ENCODE measurements around the gene NTRK3.

Gene NTRK3

DNA sequence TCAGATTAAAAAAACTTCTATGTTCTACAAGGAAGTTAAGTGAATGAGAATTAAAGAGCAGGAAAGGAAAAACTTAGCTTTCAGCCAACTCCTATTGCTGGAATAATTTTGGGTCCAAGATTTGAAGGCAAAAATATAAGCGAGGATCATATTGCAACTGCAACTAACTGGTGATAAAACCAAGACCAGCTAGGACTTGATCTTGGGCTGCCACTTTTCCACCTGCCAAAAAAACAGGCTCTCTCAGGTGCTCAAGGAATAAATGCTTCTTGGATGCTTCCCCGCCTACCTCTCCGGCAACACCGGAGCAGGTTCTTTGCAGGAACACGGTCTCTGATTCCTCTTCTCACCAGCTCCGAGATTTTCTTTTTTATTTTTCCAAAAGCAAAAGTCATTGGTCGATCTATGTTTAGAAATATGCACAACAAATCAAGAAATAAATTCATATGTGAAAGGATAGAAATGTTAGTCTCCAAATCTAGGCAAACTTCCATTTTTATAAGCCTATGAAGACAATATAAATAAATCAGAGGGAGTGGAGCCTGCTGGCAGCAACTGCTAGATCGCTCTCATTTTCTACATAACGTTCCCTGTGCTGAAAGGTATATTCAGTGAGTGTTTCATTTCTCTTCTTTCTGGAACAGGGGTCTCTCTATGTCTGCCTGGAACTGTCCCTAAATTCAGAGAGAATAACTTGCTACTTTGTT, 241.9 kb downstream of the NTRK3 start:
- H3K79me2 ChIP-seq (ENCODE audit: low read length), result no peaks in the 10 kb centered on the region
- H3K4me1 ChIP-seq (ENCODE audit: low read length), result no peaks in the 10 kb centered on the region
- TF ChIP-seq, protein P1, sequence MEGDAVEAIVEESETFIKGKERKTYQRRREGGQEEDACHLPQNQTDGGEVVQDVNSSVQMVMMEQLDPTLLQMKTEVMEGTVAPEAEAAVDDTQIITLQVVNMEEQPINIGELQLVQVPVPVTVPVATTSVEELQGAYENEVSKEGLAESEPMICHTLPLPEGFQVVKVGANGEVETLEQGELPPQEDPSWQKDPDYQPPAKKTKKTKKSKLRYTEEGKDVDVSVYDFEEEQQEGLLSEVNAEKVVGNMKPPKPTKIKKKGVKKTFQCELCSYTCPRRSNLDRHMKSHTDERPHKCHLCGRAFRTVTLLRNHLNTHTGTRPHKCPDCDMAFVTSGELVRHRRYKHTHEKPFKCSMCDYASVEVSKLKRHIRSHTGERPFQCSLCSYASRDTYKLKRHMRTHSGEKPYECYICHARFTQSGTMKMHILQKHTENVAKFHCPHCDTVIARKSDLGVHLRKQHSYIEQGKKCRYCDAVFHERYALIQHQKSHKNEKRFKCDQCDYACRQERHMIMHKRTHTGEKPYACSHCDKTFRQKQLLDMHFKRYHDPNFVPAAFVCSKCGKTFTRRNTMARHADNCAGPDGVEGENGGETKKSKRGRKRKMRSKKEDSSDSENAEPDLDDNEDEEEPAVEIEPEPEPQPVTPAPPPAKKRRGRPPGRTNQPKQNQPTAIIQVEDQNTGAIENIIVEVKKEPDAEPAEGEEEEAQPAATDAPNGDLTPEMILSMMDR (IDR thresholded peaks at IDR 0.05; ENCODE audit: low read depth, low read length), result no peak
- TF ChIP-seq EZH2phosphoT487 (IDR thresholded peaks at IDR 0.05; ENCODE audit: low read depth), result no peak
- H3K9me3 ChIP-seq (ENCODE audit: insufficient read depth, low read length), result no peaks in the 10 kb centered on the region
- H3K36me3 ChIP-seq (replicated peaks; ENCODE audit: low read depth, low read length), result no peaks in the 10 kb centered on the region
- no peak overlapping the region for H2AFZ ChIP-seq (ENCODE audit: low read depth, low read length)
- no peak overlapping the region for H3K4me3 ChIP-seq (ENCODE audit: low read length)
- H3K27ac ChIP-seq (ENCODE audit: low read length), result no peak overlapping the region
- no peaks in the 10 kb centered on the region for H4K20me1 ChIP-seq (ENCODE audit: insufficient read depth, low read length)
- peaks cover 25% of the 10 kb centered on the region for H3K27me3 ChIP-seq (ENCODE audit: low read depth, low read length)
- no peak overlapping the region for H3K9ac ChIP-seq (ENCODE audit: low read length)
- H3K4me2 ChIP-seq (ENCODE audit: low read length), result no peak overlapping the region

DNA sequence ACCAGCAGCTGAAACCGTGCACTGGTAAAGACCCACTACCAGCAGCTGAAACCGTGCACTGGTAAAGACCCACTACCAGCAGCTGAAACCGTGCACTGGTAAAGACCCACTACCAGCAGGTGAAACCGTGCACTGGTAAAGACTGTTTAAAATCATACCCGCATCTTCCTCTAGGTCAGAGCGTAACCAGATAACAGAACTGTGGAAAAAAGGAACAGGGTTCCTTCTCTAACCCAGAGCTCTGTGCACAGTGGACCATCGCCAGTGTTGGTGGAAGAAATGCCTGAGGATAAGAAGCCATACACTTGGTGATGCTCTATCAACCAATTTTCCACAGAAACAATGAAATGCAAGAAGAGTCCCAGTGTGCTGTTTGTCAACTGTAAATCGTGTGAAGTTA, 243.4 kb downstream of the NTRK3 start:
- Histone ChIP-seq H3K4me1 (ENCODE audit: low read length) (no peaks in the 10 kb centered on the region), H3K27ac (ENCODE audit: low read length) (no peak overlapping the region), H3K4me2 (ENCODE audit: low read length) (no peak overlapping the region), H3K79me2 (ENCODE audit: low read length) (no peaks in the 10 kb centered on the region), H4K20me1 (ENCODE audit: insufficient read depth, low read length) (no peaks in the 10 kb centered on the region), H2AFZ (ENCODE audit: low read depth, low read length) (no peak overlapping the region), H3K27me3 (ENCODE audit: low read depth, low read length) (peaks cover 31% of the 10 kb centered on the region), H3K4me3 (ENCODE audit: low read length) (no peak overlapping the region), H3K9ac (ENCODE audit: low read length) (no peak overlapping the region), H3K36me3 (replicated peaks; ENCODE audit: low read depth, low read length) (no peaks in the 10 kb centered on the region), H3K9me3 (ENCODE audit: insufficient read depth, low read length) (no peaks in the 10 kb centered on the region)
- TF ChIP-seq EZH2phosphoT487 (IDR thresholded peaks at IDR 0.05; ENCODE audit: low read depth), result no peak
- TF ChIP-seq, protein P1 (IDR thresholded peaks at IDR 0.05; ENCODE audit: low read depth, low read length), result no peak

DNA sequence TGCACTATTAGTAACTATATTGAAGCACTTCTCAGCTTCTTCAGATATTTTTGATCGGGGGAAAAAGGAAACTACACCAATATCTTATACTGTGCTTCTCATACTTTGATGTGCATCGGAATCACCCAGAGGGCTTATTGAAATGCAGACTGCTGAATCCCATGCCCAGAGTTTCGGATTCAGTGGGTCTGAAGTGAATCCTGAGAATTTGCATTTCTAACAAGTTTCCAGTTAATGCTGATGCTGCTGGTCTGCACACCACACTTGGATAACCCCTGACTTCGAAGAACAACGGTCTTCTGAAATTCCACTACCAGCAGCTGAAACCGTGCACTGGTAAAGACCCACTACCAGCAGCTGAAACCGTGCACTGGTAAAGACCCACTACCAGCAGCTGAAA, 243.9 kb downstream of the NTRK3 start:
- Histone ChIP-seq H3K9me3 (ENCODE audit: insufficient read depth, low read length) (no peaks in the 10 kb centered on the region), H3K79me2 (ENCODE audit: low read length) (no peaks in the 10 kb centered on the region), H3K4me1 (ENCODE audit: low read length) (no peaks in the 10 kb centered on the region), H3K36me3 (replicated peaks; ENCODE audit: low read depth, low read length) (no peaks in the 10 kb centered on the region), H3K4me3 (ENCODE audit: low read length) (no peak overlapping the region), H3K27ac (ENCODE audit: low read length) (no peak overlapping the region), H3K27me3 (ENCODE audit: low read depth, low read length) (peaks cover 34% of the 10 kb centered on the region), H3K4me2 (ENCODE audit: low read length) (no peak overlapping the region), H2AFZ (ENCODE audit: low read depth, low read length) (no peak overlapping the region), H3K9ac (ENCODE audit: low read length) (no peak overlapping the region), H4K20me1 (ENCODE audit: insufficient read depth, low read length) (no peaks in the 10 kb centered on the region)
- TF ChIP-seq, protein P1 (IDR thresholded peaks at IDR 0.05; ENCODE audit: low read depth, low read length), result no peak
- no peak for TF ChIP-seq EZH2phosphoT487 (IDR thresholded peaks at IDR 0.05; ENCODE audit: low read depth)

DNA sequence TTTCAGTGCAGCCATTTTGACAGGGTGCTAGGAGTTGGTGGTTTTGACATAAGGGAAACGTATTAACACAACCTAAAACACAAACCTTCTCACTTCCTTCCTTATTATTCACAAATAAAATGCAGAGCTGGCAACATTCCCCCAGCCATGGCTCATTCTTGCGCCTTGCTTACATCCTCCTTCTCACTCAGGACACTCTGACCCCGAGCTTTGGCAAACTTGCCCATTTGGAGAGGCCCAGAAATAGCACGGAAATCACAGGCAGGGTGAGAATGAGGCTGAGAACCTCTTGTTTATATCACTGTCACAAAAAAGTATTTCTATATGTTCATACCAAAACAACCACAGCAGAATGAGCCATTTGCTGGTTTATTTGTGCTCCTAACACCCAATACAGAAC, 244.3 kb downstream of the NTRK3 start:
- Histone ChIP-seq H3K79me2 (ENCODE audit: low read length) (no peaks in the 10 kb centered on the region), H2AFZ (ENCODE audit: low read depth, low read length) (no peak overlapping the region), H3K9me3 (ENCODE audit: insufficient read depth, low read length) (no peaks in the 10 kb centered on the region), H3K27ac (ENCODE audit: low read length) (no peak overlapping the region), H3K4me1 (ENCODE audit: low read length) (no peaks in the 10 kb centered on the region), H3K4me3 (ENCODE audit: low read length) (no peak overlapping the region), H3K9ac (ENCODE audit: low read length) (no peak overlapping the region), H4K20me1 (ENCODE audit: insufficient read depth, low read length) (no peaks in the 10 kb centered on the region), H3K4me2 (ENCODE audit: low read length) (no peak overlapping the region), H3K27me3 (ENCODE audit: low read depth, low read length) (peaks cover 39% of the 10 kb centered on the region), H3K36me3 (replicated peaks; ENCODE audit: low read depth, low read length) (no peaks in the 10 kb centered on the region)
- TF ChIP-seq, protein P1 (IDR thresholded peaks at IDR 0.05; ENCODE audit: low read depth, low read length), result no peak
- no peak for TF ChIP-seq EZH2phosphoT487 (IDR thresholded peaks at IDR 0.05; ENCODE audit: low read depth)
